Activated B cell treated with CpG ODN at 0.5 μM for 24 hours (primary cell): ENCODE measurements around the gene GREB1L. TPM values are rescaled to one million over a fixed set of nuclear protein-coding genes. Genes with fewer than 3 reads are reported as not detected.
"Not testable (repeated sequence)": the region's sequence is repeated elsewhere in the genome, so short reads cannot be mapped to it uniquely, and the experiment has no call there.

ENCODE experiments used
- ATAC-seq: fragments of 200-7000 bp; cut with Tn5 transposase; one replicate; pipeline ENCODE4 v1.10.0; 2021; ENCODE audit warnings: low read depth, mild to moderate bottlenecking, moderate library complexity
- CTCF ChIA-PET: fragments of 350-600 bp; sonication (Branson Sonifier 250); formaldehyde crosslinking; loops from one replicate; lab custom pipeline; 2021; ENCODE audit warnings: antibody characterized with exemption; lab: Charles Lee
- POLR2A ChIA-PET: fragments of 350-600 bp; sonication (Branson Sonifier 250); formaldehyde crosslinking; loops from one replicate; lab custom pipeline; 2021; ENCODE audit warnings: antibody characterized with exemption; lab: Charles Lee
- DNase-seq: peaks from one replicate; pipeline ENCODE4 v3.0.0; 2022
- H3K27ac Mint-ChIP-seq: one replicate; pipeline ENCODE4 v1.8.0; 2020; ENCODE audit warnings: mixed read lengths
- H3K27me3 Mint-ChIP-seq: one replicate; pipeline ENCODE4 v1.8.0; 2021; ENCODE audit warnings: mixed read lengths
- H3K36me3 Mint-ChIP-seq: one replicate; pipeline ENCODE4 v1.8.0; 2021; ENCODE audit warnings: low read depth, mixed read lengths
- H3K4me1 Mint-ChIP-seq: one replicate; pipeline ENCODE4 v1.8.0; 2021; ENCODE audit warnings: mixed read lengths
- H3K4me3 Mint-ChIP-seq: one replicate; pipeline ENCODE4 v1.8.0; 2020; ENCODE audit warnings: mild to moderate bottlenecking, mixed read lengths
- H3K9me3 Mint-ChIP-seq: one replicate; pipeline ENCODE4 v1.8.0; 2020; ENCODE audit warnings: mixed read lengths
- CTCF ChIP-seq: fragments of 200-600 bp; IDR thresholded peaks from one replicate; pipeline ENCODE4 v1.8.0; 2022; ENCODE audit warnings: antibody characterized with exemption, mild to moderate bottlenecking
- intact Hi-C: fragments of 100-400 bp; cut with micrococcal nuclease; formaldehyde crosslinking; loops from one replicate; pipeline ENCODE4 v1.15.1; 2024
- total RNA-seq: library from RNA; stranded (reverse); gene quantifications from 2 replicates; pipeline ENCODE4 v1.2.3, GENCODE V29; 2022

The GREB1L gene
- total RNA-seq, 1 donor from 2014 or later, result not detected

- no peak for TF ChIP-seq CTCF
- intact Hi-C loops, result no loop called here
- ChIA-PET POLR2A (no interaction called here), CTCF (no interaction called here)
- no peak for ATAC-seq
- Mint-ChIP-seq H3K4me1 (no peaks in the 10 kb centered on the region), H3K36me3 (no peaks in the 10 kb centered on the region), H3K27ac (no peak overlapping the region), H3K9me3 (no peaks in the 10 kb centered on the region), H3K4me3 (no peak overlapping the region), H3K27me3 (peaks cover 3% of the 10 kb centered on the region)
- DNase-seq, result no peak
These were observed 38.3 kb upstream of the GREB1L start for GRCh38 chr18:21203542-21204241.

DNA sequence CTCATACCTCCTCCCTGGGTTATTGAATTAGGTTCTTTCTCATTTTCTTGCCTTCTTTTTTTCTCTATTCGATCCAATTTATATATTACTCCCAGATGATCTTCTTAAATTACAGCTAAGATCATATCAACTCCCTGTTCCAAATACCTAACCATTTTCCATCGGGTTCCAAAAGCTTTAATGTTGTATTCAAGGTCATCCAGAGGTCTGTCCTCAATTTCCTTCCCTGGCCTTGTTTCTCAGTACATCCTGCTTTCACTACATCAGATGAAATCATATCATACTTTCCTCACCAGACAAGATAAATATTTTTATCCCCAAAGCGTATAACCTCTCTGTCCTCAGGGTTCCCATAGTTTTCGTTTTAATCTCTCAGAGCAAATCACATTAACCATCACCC, 36.3 kb upstream of the GREB1L start:
- ATAC-seq, result no peak
- Mint-ChIP-seq H3K4me3 (no peak overlapping the region), H3K36me3 (no peaks in the 10 kb centered on the region), H3K27me3 (no peaks in the 10 kb centered on the region), H3K9me3 (no peaks in the 10 kb centered on the region), H3K27ac (no peak overlapping the region), H3K4me1 (no peaks in the 10 kb centered on the region)
- intact Hi-C loops, result no loop called here
- no peak for DNase-seq
- POLR2A ChIA-PET, result no interaction called here
- no peak for TF ChIP-seq CTCF
- CTCF ChIA-PET, result no interaction called here

- ATAC-seq, result no peak
- intact Hi-C loops, result no loop called here
- DNase-seq, result no peak
- Mint-ChIP-seq H3K36me3 (no peaks in the 10 kb centered on the region), H3K4me1 (no peaks in the 10 kb centered on the region), H3K9me3 (no peaks in the 10 kb centered on the region), H3K27ac (no peak overlapping the region), H3K27me3 (no peaks in the 10 kb centered on the region), H3K4me3 (no peak overlapping the region)
- CTCF ChIA-PET, result interaction anchor here (1.1 kb wide), 1 partner anchor 30 kb away, joined by 4 read pairs; no protein-coding TSS in a partner anchor
- POLR2A ChIA-PET, result no interaction called here
- no peak for TF ChIP-seq CTCF
These were observed 31.8 kb upstream of the GREB1L start for GRCh38 chr18:21210278-21210677.

DNA sequence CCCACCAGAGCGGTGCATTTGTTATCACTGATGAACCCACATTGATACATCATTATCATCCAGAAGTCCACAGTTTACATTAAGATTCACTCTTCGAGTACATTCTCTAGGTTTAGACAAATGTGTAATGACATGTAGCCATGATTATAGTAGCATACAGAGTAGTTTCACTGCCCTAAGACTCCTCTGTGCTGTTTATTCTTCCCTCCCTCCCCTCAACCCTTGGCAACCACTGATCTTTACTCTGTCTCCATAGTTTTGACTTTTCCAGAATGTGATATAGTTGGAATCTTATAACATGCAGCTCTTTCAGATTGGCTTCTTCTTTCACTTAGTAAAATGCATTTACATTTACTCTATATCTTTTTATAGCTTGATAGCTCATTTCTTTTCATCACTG, 31.2 kb upstream of the GREB1L start:
- Mint-ChIP-seq H3K9me3 (no peaks in the 10 kb centered on the region), H3K27me3 (no peaks in the 10 kb centered on the region), H3K36me3 (no peaks in the 10 kb centered on the region), H3K4me1 (no peaks in the 10 kb centered on the region), H3K27ac (no peak overlapping the region), H3K4me3 (no peak overlapping the region)
- no peak for DNase-seq
- intact Hi-C loops, result no loop called here
- ATAC-seq, result no peak
- no peak for TF ChIP-seq CTCF
- ChIA-PET CTCF (no interaction called here), POLR2A (no interaction called here)

GRCh38 chr18:21214409-21214808, 27.6 kb upstream of the GREB1L start:
- H3K36me3 Mint-ChIP-seq, ATAC-seq, POLR2A ChIA-PET, H3K4me3 Mint-ChIP-seq, H3K9me3 Mint-ChIP-seq, H3K27me3 Mint-ChIP-seq, CTCF ChIA-PET, DNase-seq, H3K4me1 Mint-ChIP-seq, H3K27ac Mint-ChIP-seq, intact Hi-C loops: not testable (repeated sequence)

GRCh38 chr18:21215490-21215889, 26.5 kb upstream of the GREB1L start:
- Mint-ChIP-seq H3K27me3 (no peaks in the 10 kb centered on the region), H3K9me3 (no peaks in the 10 kb centered on the region), H3K36me3 (no peaks in the 10 kb centered on the region), H3K4me1 (no peaks in the 10 kb centered on the region), H3K4me3 (no peak overlapping the region), H3K27ac (no peak overlapping the region)
- no peak for DNase-seq
- CTCF ChIA-PET, result no interaction called here
- no peak for ATAC-seq
- intact Hi-C loops, result no loop called here
- no peak for TF ChIP-seq CTCF
- POLR2A ChIA-PET, result no interaction called here
